Upper lobe of left lung (tissue), 4 donors: Measurements from ENCODE around the gene PATE1.

Source experiments
- CTCF ChIP-seq, 6 experiments: fragments of 450-650 bp in 4 of 6; fragments of 200-600 bp in 2 of 6; sonication (generic) in 2 of 6; IDR thresholded peaks; one replicate each; pipeline ENCODE4 v1.5.1; 2016 to 2019; ENCODE audit warnings: antibody characterized with exemption in 6 of 6
- EP300 ChIP-seq, 4 donors: sonication (generic); formaldehyde crosslinking; IDR thresholded peaks; one replicate each; pipeline ENCODE4 v1.5.1; 2017; ENCODE audit warnings: antibody characterized with exemption in 4 of 4, control low read depth in 2 of 4
- POLR2A ChIP-seq, 4 donors: fragments of 450-650 bp; IDR thresholded peaks; one replicate each; pipeline ENCODE4 v1.5.1; 2016 to 2017; ENCODE audit warnings: antibody characterized with exemption in 4 of 4, mild to moderate bottlenecking in 2 of 4
- POLR2AphosphoS5 ChIP-seq, 2 donors: sonication (generic); formaldehyde crosslinking; IDR thresholded peaks; one replicate each; pipeline ENCODE4 v1.5.1; 2017; ENCODE audit warnings: antibody characterized with exemption in 2 of 2

GRCh38 chr11:125756050-125756449 lies 10.0 kb downstream of the PATE1 start:
- TF ChIP-seq CTCF (IDR thresholded peaks at IDR 0.05) (no peak), POLR2A (IDR thresholded peaks at IDR 0.05) (no peak), POLR2AphosphoS5 (IDR thresholded peaks at IDR 0.05) (no peak), EP300 (IDR thresholded peaks at IDR 0.05) (no peak)
